Measurements from ENCODE around the gene STK32B. TPM values are rescaled to one million over a fixed set of nuclear protein-coding genes. Genes with fewer than 3 reads are reported as not detected.

The STK32B gene
- total and polyA plus RNA-seq, 9 donors, result 0.35 to 3.0 (median 1.2) TPM

GRCh38 chr4:5395781-5396180 is 344.5 kb downstream of the STK32B start:
- H3K4me3 ChIP-seq, result no peak overlapping the region
- intact Hi-C loops (cut with DNase I), result no loop called here
- no peaks in the 10 kb centered on the region for H3K4me1 ChIP-seq (ENCODE audit: insufficient read depth)
- no peaks in the 10 kb centered on the region for H3K36me3 ChIP-seq
- DNase-seq, result no peak
- no peaks in the 10 kb centered on the region for H3K27me3 ChIP-seq
- TF ChIP-seq POLR2A (IDR thresholded peaks at IDR 0.05) (no peak), CTCF (IDR thresholded peaks at IDR 0.05) (no peak), EP300 (IDR thresholded peaks at IDR 0.05) (no peak)
- H3K9me3 ChIP-seq, result no peaks in the 10 kb centered on the region
- no peak overlapping the region for H3K27ac ChIP-seq
- WGBS, 3 donors, result 49 to 69% (median 50%) methylated on average over 8 of the region's 8 CpGs

GRCh38 chr4:5398056-5398455 is 346.8 kb downstream of the STK32B start:
- Histone ChIP-seq H3K4me3 (no peak overlapping the region), H3K36me3 (no peaks in the 10 kb centered on the region), H3K9me3 (no peaks in the 10 kb centered on the region), H3K27ac (no peak overlapping the region), H3K4me1 (ENCODE audit: insufficient read depth) (no peaks in the 10 kb centered on the region), H3K27me3 (no peaks in the 10 kb centered on the region)
- intact Hi-C loops (cut with DNase I), result no loop called here
- WGBS, 3 donors, result 46 to 60% (median 51%) methylated on average over 3 of the region's 3 CpGs
- TF ChIP-seq CTCF (IDR thresholded peaks at IDR 0.05) (no peak), EP300 (IDR thresholded peaks at IDR 0.05) (no peak), POLR2A (IDR thresholded peaks at IDR 0.05) (no peak)
- no peak for DNase-seq

DNA sequence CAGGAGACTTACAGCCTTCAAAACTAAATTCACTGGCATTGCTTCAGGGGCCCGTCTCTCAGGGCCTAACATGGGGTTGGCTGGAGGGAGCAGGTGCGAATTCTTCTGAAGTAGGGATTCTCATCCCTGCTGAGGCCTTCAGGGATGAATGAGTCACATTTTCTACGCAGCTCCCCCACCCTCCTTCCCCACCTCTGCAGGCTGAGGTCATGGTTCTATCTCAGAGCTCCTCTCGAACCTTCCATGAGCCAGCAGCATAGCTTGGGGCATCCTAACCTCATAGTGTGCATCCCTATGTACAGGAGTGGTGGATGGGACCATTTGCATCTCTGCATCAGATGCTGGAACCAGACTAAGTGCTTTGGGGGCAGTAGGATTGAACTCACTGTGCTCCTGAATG is 347.8 kb downstream of the STK32B start:
- no peaks in the 10 kb centered on the region for H3K4me1 ChIP-seq (ENCODE audit: insufficient read depth)
- no peaks in the 10 kb centered on the region for H3K9me3 ChIP-seq
- H3K27me3 ChIP-seq, result no peaks in the 10 kb centered on the region
- H3K4me3 ChIP-seq, result no peak overlapping the region
- 75 to 80% (median 76%) methylated on average over 4 of the region's 4 CpGs for WGBS, 3 donors
- H3K27ac ChIP-seq, result no peak overlapping the region
- no peak for DNase-seq
- TF ChIP-seq EP300 (IDR thresholded peaks at IDR 0.05) (no peak), POLR2A (IDR thresholded peaks at IDR 0.05) (no peak), CTCF (IDR thresholded peaks at IDR 0.05) (no peak)
- H3K36me3 ChIP-seq, result no peaks in the 10 kb centered on the region
- intact Hi-C loops (cut with DNase I), result no loop called here

DNA sequence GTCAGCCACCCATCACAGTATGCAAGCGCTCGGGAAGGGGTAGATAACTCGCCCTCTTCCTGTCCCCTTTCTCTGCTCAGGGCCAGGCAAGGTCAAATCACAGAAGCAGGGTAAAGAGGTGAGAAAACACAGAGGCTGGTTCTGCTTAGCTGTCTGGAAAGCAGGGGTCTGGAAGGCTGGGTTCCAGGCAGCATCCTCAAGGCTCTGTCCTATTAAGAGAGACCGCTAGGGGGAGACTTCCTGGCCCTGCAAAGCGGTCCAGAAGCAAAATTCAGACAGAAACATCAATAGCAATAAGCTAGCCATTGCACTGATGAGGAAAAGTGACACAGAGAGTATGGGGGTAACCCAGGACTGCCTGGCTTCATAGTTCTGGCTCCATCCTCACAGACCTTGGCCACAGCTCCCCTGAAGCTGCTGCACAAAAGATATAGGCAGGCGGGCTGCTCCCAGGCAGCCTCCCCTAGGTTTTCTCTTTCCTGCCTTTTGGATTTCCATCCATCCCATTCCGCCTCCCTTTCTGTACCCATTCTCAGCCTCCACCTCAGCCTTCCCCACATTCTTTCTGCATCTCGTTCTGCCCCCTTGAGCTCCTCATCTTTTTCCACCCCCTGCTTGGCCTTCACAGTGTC is 348.6 kb downstream of the STK32B start:
- Histone ChIP-seq H3K27ac (no peak overlapping the region), H3K9me3 (no peaks in the 10 kb centered on the region), H3K36me3 (no peaks in the 10 kb centered on the region), H3K27me3 (no peaks in the 10 kb centered on the region), H3K4me1 (ENCODE audit: insufficient read depth) (no peaks in the 10 kb centered on the region), H3K4me3 (no peak overlapping the region)
- TF ChIP-seq CTCF (IDR thresholded peaks at IDR 0.05) (no peak), POLR2A (IDR thresholded peaks at IDR 0.05) (no peak), EP300 (IDR thresholded peaks at IDR 0.05) (no peak)
- 52 to 54% (median 52%) methylated on average over 8 of the region's 8 CpGs for WGBS, 3 donors
- intact Hi-C loops (cut with DNase I), result no loop called here
- no peak for DNase-seq
